C4-2B (cell line): Measurements from ENCODE around the gene APP.

ENCODE experiments used
- H3K27ac ChIP-seq: fragments of 450-650 bp; 2 replicates; pipeline ENCODE4 v1.5.1; 2017
- CTCF ChIP-seq: fragments of 450-650 bp; conservative IDR thresholded peaks from 2 replicates; pipeline ENCODE4 v1.5.1; 2017; ENCODE audit warnings: mild to moderate bottlenecking
- ZFX ChIP-seq: fragments of 450-650 bp; IDR thresholded peaks from 2 replicates; pipeline ENCODE4 v1.6.1; 2017

The APP gene

DNA sequence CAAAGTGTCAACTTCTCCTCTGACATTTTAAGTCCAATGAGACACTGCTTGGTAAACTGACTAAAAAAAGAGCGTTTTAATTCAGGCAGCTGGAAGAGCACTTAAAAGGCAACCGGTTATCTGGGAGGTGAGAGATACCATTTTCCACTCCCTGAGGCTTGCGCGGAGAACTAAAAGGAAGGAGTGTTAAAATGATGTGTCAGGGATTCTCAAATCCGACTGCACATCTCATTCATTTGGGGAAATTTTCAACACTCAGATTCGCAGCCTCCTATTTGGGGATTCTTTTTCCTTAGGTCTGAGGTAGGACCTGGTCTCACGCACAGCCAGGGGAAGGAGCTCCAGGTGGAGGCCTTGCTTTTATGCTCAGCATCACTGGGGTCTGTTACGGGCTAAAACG lies 281.9 kb downstream of the APP start:
- H3K27ac ChIP-seq = no peak overlapping the region
- no peak for TF ChIP-seq CTCF
- no peak for TF ChIP-seq ZFX

DNA sequence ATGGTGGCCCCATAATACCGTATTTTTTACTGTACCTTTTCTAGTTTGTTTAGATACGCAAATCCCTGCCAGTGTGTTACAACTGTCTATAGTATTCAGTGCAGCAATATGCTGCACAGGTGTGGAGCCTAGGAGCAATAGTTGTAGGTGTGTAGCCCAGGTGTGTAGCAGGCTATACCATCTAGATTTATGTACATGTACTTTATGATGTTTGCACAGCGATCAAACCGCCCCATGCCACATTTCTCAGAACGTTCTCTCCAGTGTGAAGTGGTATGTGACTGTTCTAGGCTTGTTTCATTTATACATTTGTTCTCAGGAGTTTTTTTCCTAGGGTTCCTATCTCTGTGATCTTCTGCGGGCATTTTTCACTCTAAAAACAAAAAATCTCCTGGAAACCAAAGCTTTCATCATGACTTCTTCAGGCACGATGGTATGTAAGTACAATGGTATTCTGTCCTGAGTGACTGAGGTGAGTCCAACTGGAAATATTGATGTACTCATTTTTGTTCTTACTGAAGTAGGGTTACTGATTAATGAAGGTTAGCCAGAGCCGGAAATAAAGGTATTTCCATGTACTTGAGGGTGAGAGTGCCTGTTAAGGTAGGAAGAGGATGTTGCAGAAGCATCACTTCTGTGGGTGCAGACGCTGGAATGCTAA lies 282.8 kb downstream of the APP start:
- TF ChIP-seq ZFX (no peak), CTCF (no peak)
- H3K27ac ChIP-seq = no peak overlapping the region

- peak; percentile 27 for TF ChIP-seq CTCF
- TF ChIP-seq ZFX = no peak
These were observed 283.4 kb downstream of the APP start for GRCh38 chr21:25887166-25887565.

GRCh38 chr21:25885880-25886279 lies 284.7 kb downstream of the APP start:
- H3K27ac ChIP-seq = no peak overlapping the region
- TF ChIP-seq ZFX (no peak), CTCF (no peak)

More at GRCh38 chr21:25887166-25887565, 283.4 kb downstream of the APP start:
- H3K27ac ChIP-seq = no peak overlapping the region

DNA sequence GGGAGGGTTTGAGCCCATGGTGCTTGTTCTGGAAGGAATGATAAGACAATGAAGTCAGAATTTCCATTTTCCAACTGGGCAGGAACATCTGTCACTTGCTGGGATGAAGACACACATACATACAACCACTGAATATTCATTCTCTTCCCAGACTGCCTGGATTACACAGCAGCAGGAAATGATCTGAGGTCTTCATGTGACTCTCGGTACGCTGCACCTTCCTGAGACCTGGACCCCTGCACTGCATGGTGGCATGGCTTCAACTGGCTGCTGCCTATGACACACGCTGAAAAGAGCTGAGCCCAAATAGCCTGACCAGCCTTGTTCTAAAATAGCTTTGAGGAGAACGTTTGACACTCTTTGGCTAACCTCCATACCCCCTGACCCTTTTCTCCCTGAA lies 285.2 kb downstream of the APP start:
- no peak for TF ChIP-seq CTCF
- no peak for TF ChIP-seq ZFX
- H3K27ac ChIP-seq = no peak overlapping the region

GRCh38 chr21:25884311-25884710 lies 286.3 kb downstream of the APP start:
- TF ChIP-seq CTCF (no peak), ZFX (no peak)
- H3K27ac ChIP-seq = no peak overlapping the region

DNA sequence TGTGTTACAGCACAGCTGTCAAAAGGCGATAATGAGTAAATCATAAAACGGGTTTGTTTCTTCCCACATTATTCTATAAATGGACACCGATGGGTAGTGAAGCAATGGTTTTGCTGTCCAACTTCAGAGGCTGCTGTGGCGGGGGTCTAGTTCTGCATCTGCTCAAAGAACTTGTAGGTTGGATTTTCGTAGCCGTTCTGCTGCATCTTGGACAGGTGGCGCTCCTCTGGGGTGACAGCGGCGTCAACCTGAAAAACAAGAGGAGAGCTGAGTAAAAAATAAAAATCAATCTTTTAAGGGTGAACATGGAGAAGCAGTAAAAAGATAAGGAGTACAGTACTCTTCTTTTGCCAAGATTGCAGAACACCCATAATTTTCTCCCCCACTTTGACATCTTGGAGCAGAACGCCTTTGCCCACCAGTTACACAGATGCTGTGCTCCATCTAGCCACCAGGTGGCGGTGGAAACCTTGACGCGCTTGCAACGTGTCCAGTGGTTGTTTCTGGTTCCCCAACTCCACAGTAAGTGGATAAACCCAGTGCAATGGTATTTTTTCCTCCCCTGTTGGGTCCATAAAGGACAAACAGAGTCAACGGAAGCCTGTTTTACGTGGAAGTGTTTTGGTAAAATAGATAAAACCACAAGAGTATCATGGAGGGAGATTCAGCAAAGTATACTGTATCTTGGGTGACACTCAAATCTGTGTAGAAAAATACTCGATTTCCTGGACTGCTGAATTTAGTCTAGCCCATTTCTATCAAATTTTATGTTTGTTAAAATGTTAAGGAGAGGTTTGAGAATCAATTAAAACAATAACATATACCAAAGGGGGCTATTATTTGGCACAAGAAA lies 288.8 kb downstream of the APP start:
- TF ChIP-seq ZFX = no peak
- peak; percentile 91 for TF ChIP-seq CTCF
- no peak overlapping the region for H3K27ac ChIP-seq
